GM12878 (cell line): ENCODE measurements around the gene MAP2K4. TPM values are rescaled to one million over a fixed set of nuclear protein-coding genes. Genes with fewer than 3 reads are reported as not detected.

ENCODE experiments used
- ATAC-seq: fragments of 200-7000 bp; cut with Tn5 transposase; 3 replicates; pipeline ENCODE4 v1.9.1; 2020; ENCODE audit warnings: mild to moderate bottlenecking, moderate library complexity
- BruUV-seq: library from RNA; stranded (reverse); fragments of 400-500 nt; replicated peaks from 2 replicates; lab custom pipeline; 2021; lab: Mats Ljungman, UMichigan
- CTCF ChIA-PET: fragments of 300-600 bp; sonication (Branson Sonifier 250); formaldehyde crosslinking; extraction: SDS; loops from one replicate; lab custom pipeline; 2021; ENCODE audit warnings: inconsistent platforms; lab: Yijun Ruan, JAX
- POLR2A ChIA-PET: fragments of 350-600 bp; formaldehyde crosslinking; extraction: SDS; loops from one replicate; lab custom pipeline; 2021; ENCODE audit warnings: inconsistent platforms; lab: Charles Lee
- RAD21 ChIA-PET: fragments of 300-600 bp; sonication (Branson Sonifier 250); formaldehyde crosslinking; loops from one replicate; lab custom pipeline; 2023; ENCODE audit warnings: antibody characterized with exemption; ENCODE audit not compliant: unreplicated experiment; lab: Charles Lee
- SMC1A ChIA-PET: fragments of 300-600 bp; sonication (Branson Sonifier 250); formaldehyde crosslinking; loops from one replicate; lab custom pipeline; 2023; ENCODE audit not compliant: unreplicated experiment, uncharacterized antibody; lab: Charles Lee
- DNase-seq: peaks from one replicate; pipeline ENCODE4 v3.0.0-alpha.2; 2011; ENCODE audit warnings: low read depth, low spot score
- FAIRE-seq: peaks from 3 replicates; lab custom pipeline; 2011; peaks lifted over from hg19 to GRCh38; lab: Jason Lieb, UNC
- H2AFZ ChIP-seq: 2 replicates; pipeline ENCODE4 v1.6.0; 2011; ENCODE audit warnings: low read depth, low read length, control low read depth; ENCODE audit not compliant: control insufficient read depth
- H3K27ac ChIP-seq: 2 replicates; pipeline ENCODE4 v1.5.1; 2011; ENCODE audit warnings: control low read depth; ENCODE audit not compliant: control insufficient read depth, insufficient read depth
- H3K27me3 ChIP-seq, 2 experiments: replicated peaks in 1 of 2; 2 replicates each; pipeline versions ENCODE4 v1.6.0 to v1.6.1; 2011; ENCODE audit warnings: low read length in 1 of 2; ENCODE audit not compliant: control insufficient read depth in 2 of 2, insufficient read depth in 2 of 2
- H3K36me3 ChIP-seq, 2 experiments: 2 replicates each; pipeline ENCODE4 v1.5.1; 2011; ENCODE audit warnings: low read length in 1 of 2; ENCODE audit not compliant: control insufficient read depth in 2 of 2, insufficient read depth in 2 of 2
- H3K4me1 ChIP-seq: 2 replicates; pipeline ENCODE4 v1.6.1; 2011; ENCODE audit warnings: mild to moderate bottlenecking, low read length, moderate library complexity, mixed read lengths; ENCODE audit not compliant: control insufficient read depth, insufficient read depth
- H3K4me2 ChIP-seq: 2 replicates; pipeline ENCODE4 v1.6.0; 2011; ENCODE audit warnings: control low read depth; ENCODE audit not compliant: control insufficient read depth, insufficient read depth
- H3K4me3 ChIP-seq: fragments of 200-600 bp; sonication (generic); 2 replicates; pipeline ENCODE4 v1.5.1; 2016
- H3K79me2 ChIP-seq: 2 replicates; pipeline ENCODE4 v1.6.0; 2011; ENCODE audit warnings: low read length; ENCODE audit not compliant: control insufficient read depth, insufficient read depth
- H3K9ac ChIP-seq: 2 replicates; pipeline ENCODE4 v1.8.0; 2011; ENCODE audit warnings: low read length, control low read depth, mixed read lengths; ENCODE audit not compliant: control insufficient read depth, insufficient read depth
- H3K9me3 ChIP-seq: replicated peaks from 3 replicates; pipeline ENCODE4 v1.5.1; 2011; ENCODE audit warnings: mild to moderate bottlenecking, low read length; ENCODE audit not compliant: control insufficient read depth, insufficient read depth
- H4K20me1 ChIP-seq: 2 replicates; pipeline ENCODE4 v1.6.0; 2011; ENCODE audit not compliant: control insufficient read depth, insufficient read depth
- CHD2 ChIP-seq: IDR thresholded peaks from 2 replicates; pipeline ENCODE4 v1.6.1; 2011; ENCODE audit warnings: low read depth, low read length, improper control_type of control experiment, borderline replicate concordance
- E2F8 ChIP-seq: fragments of 450-650 bp; IDR thresholded peaks from 2 replicates; pipeline ENCODE4 v1.6.1; 2018; ENCODE audit warnings: mild to moderate bottlenecking, low read depth, moderate library complexity; ENCODE audit not compliant: partially characterized antibody
- ETV6 ChIP-seq, 2 experiments: fragments of 450-650 bp in 1 of 2; IDR thresholded peaks in 1 of 2; conservative IDR thresholded peaks in 1 of 2; 2 replicates each; pipeline ENCODE4 v1.6.1; 2014; ENCODE audit warnings: antibody characterized with exemption in 1 of 2, borderline replicate concordance in 1 of 2, low read depth in 1 of 2, mild to moderate bottlenecking in 1 of 2, moderate library complexity in 1 of 2
- MAX ChIP-seq: IDR thresholded peaks from 2 replicates; pipeline ENCODE4 v1.6.1; 2012; ENCODE audit warnings: low read depth, low read length, improper control_type of control experiment
- MLLT1 ChIP-seq: fragments of 450-650 bp; IDR thresholded peaks from 2 replicates; pipeline ENCODE4 v1.6.1; 2016; ENCODE audit warnings: mild to moderate bottlenecking
- MXI1 ChIP-seq: fragments of 150-350 bp; IDR thresholded peaks from 2 replicates; pipeline ENCODE4 v1.6.1; 2011; ENCODE audit warnings: low read depth, mild to moderate bottlenecking, inconsistent platforms, low read length, improper control_type of control experiment
- NFIC ChIP-seq: IDR thresholded peaks from 2 replicates; pipeline ENCODE4 v1.6.1; 2012; ENCODE audit warnings: low read depth, mild to moderate bottlenecking, inconsistent platforms, low read length, moderate library complexity
- NKRF ChIP-seq: fragments of 450-650 bp; conservative IDR thresholded peaks from 2 replicates; pipeline ENCODE4 v1.6.1; 2017; ENCODE audit warnings: mild to moderate bottlenecking, moderate library complexity
- REST ChIP-seq: IDR thresholded peaks from 2 replicates; pipeline ENCODE4 v1.6.1; 2012; ENCODE audit warnings: mild to moderate bottlenecking, low read depth, low read length
- SUZ12 ChIP-seq: fragments of 200-600 bp; sonication (generic); IDR thresholded peaks from one replicate; pipeline ENCODE4 v1.6.1; 2018; ENCODE audit warnings: antibody characterized with exemption, mild to moderate bottlenecking; ENCODE audit not compliant: unreplicated experiment
- USF2 ChIP-seq: IDR thresholded peaks from 2 replicates; pipeline ENCODE4 v1.6.1; 2011; ENCODE audit warnings: low read depth, low read length, improper control_type of control experiment, borderline replicate concordance
- WGBS: methylation state at CpG from one replicate; pipeline ENCODE4 v1.1.6; 2016; ENCODE audit warnings: low lambda C conversion rate; ENCODE audit not compliant: insufficient replicate concordance, insufficient coverage; ENCODE audit errors: missing lambda C conversion rate; 5-methylcytosine and 5-hydroxymethylcytosine counted together
- in situ Hi-C: fragments of 300-500 bp; cut with MboI; formaldehyde crosslinking; loops from 9 replicates; pipeline ENCODE4 v1.14.3; 2018; ENCODE audit warnings: mixed read lengths
- intact Hi-C: fragments of 100-400 bp; cut with micrococcal nuclease; formaldehyde crosslinking; loops from one replicate; pipeline ENCODE4 v1.14.2; 2022; ENCODE audit not compliant: unreplicated experiment
- polyA plus RNA-seq, 11 experiments: library from polyadenylated mRNA; depleted of rRNA in 4 of 11; unstranded in 6 of 11; stranded (reverse) in 5 of 11; fragments of >200 nt; fragmentation: Nextera tagmentation in 4 of 11; fragmentation: Illumina TruSeq in 1 of 11; extraction: Ambion mirVana in 4 of 11; extraction: Trizol in 1 of 11; gene quantifications; 1 replicate in 1 of 11; 2 replicates in 10 of 11; pipeline versions ENCODE4 v1.2.1 to v1.2.3, GENCODE V29; 2011 to 2016; ENCODE audit warnings: inconsistent platforms in 2 of 11, missing spikeins in 2 of 11, low read depth in 1 of 11
- total RNA-seq, 4 experiments: library from RNA; depleted of rRNA in 3 of 4; stranded (reverse); fragments of >200 nt in 3 of 4; fragmentation: Illumina TruSeq in 1 of 4; extraction: Trizol in 1 of 4; gene quantifications; 2 replicates each; pipeline versions ENCODE4 v1.2.1 to v1.2.3, GENCODE V29; 2013 to 2021

The MAP2K4 gene
- total and polyA plus RNA-seq, 10 of the 15 experiments (the other 5 are each of a cell fraction or from before 2014, with no cell fraction given), result 5.4 to 34.1 (median 25.5) TPM

- Histone ChIP-seq H3K27ac (no peak overlapping the region), H3K4me1 (no peaks in the 10 kb centered on the region), H3K4me3 (no peak overlapping the region), H3K36me3 (peaks cover 4 to 8% of the 10 kb centered on the region in 2 experiments; a peak in 3 of 4 replicates), H3K79me2 (no peaks in the 10 kb centered on the region), H4K20me1 (no peaks in the 10 kb centered on the region; the same call in 1 of the 2 replicates), H3K9ac (no peak overlapping the region), H3K4me2 (no peak overlapping the region), H3K27me3 (no peaks in the 10 kb centered on the region), H2AFZ (no peak overlapping the region), H3K9me3 (peaks cover 3% of the 10 kb centered on the region; the same call in 1 of the 3 replicates)
- intact Hi-C loops (no loop called here), in situ Hi-C loops (no loop called here)
- no TSS peak for BruUV-seq
- ChIA-PET RAD21 (no interaction called here), POLR2A (no interaction called here), SMC1A (no interaction called here), CTCF (interaction anchor here (0.6 kb wide), 1 partner anchor 1233 kb away, joined by 4 read pairs; no protein-coding TSS in a partner anchor)
- WGBS, result 79% methylated on average over 2 of the region's 2 CpGs
- FAIRE-seq (no peak), DNase-seq (no peak), ATAC-seq (no peak)
- TF ChIP-seq CHD2, result no peak
- TF ChIP-seq USF2, result no peak
- TF ChIP-seq ETV6 (conservative IDR thresholded peaks at IDR 0.05 in 1 of 2, IDR thresholded peaks at IDR 0.05 in 1 of 2; ENCODE audit: borderline replicate concordance in 1 of 2, low read depth in 1 of 2), result no peak
- no peak for TF ChIP-seq NFIC
- TF ChIP-seq MXI1, result no peak
- TF ChIP-seq SUZ12, result no peak
- no peak for TF ChIP-seq MLLT1
- no peak for TF ChIP-seq E2F8
- no peak for TF ChIP-seq MAX
- TF ChIP-seq NKRF, result no peak
- no peak for TF ChIP-seq REST
These were observed 58.1 kb downstream of the MAP2K4 start for GRCh38 chr17:12078791-12079190.
